Stimulated activated CD4-positive, alpha-beta T cell treated with anti-CD3 and anti-CD28 coated beads, TNF-alpha, amount 100 ng/mL, for 4 hours (primary cell): Measurements from ENCODE around the gene MTERF4.

Experiments used
- DNase-seq, 3 experiments: peaks; one replicate each; pipeline ENCODE4 v3.0.0-alpha.2; 2020; ENCODE audit warnings: low read depth in 3 of 3

Gene MTERF4

DNA sequence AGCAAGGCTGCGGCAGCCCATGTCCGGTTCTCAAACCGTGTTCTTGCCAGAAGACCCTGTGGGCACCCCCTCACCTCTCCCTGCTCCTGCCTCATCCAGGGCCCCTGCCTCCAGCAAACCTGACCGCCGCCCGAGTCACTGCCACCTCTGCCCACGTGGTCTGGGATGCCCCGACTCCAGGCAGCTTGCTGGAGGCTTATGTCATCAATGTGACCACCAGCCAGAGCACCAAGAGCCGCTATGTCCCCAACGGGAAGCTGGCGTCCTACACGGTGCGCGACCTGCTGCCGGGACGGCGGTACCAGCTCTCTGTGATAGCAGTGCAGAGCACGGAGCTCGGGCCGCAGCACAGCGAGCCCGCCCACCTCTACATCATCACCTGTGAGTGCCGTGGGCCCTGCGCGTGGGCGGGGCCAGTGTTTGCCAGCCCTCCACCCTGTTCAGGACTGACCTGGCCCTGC lies 32.2 kb downstream of the MTERF4 start:
- no peak for DNase-seq

DNA sequence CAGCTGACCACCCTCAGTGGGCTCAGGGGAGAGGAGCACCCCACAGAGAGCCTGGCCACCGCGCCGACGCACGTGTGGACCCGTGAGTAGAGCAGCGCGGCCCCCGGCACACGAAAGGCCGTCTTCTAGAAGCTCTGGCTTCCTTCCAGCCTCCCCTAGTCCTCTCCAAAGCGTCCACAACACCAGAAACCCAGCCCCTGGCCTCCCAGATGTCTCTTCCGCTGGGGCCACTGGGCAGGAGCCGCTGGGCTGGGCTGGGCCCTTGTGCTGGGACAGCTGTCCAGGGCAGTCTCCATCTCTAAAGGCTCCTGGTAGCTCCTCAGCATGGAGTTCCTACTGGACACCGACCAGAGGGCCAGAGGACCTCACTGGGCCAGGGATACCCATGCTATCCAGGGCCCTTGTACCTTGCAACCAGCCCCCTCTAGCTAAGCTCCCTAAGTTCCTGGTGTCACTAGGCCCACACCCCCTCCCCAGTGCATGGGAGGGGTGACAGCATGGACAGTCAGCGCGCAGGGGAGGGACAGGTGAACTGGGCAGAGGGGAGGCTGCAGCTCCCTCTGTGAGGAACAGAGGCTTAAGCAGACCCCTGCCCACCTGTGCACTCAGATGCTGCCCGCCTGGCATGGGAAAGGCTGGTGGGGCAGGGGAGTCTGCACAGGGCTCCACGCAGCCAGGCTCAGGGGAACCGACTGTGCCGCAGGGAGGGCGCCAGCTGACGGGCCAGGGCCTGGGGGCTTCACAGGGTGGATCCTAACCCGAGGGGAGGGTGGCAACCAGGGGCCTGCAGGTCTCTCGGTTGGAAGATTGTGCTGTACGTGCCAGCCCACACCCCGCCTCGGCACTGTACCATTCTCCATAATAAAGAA lies 32.9 kb downstream of the MTERF4 start:
- DNase-seq: no peak

DNA sequence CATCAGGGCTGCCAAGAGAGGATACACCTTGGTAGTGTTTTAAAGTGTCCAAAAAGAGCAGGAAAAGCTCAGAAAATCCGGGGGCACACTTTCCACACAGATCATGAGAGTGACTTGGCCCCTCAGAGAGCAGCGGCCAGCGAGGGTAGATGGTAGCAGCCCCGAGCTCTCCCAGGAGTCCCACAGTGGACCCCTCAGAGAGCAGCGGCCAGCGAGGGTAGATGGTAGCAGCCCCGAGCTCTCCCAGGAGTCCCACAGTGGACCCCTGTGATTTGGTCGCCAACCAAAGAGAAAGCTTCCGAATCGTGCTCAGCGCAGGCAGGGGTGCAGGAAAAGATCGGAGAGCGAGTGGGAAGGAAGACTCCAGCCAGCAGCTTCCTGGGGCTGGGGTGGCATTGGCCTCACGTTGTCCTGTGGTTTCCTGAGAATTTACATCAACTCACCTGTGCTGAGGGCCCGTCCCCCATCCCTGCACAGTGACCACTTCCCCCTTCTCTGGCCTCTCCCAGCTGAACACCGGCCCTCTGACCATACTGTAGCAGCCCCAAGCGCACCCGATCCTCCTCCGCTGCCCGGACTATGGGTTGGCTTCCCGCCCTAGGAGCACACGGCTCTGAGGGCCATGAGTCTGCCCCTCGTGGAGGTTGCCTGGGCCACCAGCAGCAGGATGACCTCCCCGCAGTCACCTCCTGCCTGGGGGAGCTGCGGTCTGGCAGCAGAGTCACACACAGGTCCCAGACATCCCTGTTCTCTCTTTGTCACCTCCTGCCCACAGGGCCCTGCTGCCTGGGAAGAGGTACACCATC lies 33.7 kb downstream of the MTERF4 start:
- no peak for DNase-seq

DNA sequence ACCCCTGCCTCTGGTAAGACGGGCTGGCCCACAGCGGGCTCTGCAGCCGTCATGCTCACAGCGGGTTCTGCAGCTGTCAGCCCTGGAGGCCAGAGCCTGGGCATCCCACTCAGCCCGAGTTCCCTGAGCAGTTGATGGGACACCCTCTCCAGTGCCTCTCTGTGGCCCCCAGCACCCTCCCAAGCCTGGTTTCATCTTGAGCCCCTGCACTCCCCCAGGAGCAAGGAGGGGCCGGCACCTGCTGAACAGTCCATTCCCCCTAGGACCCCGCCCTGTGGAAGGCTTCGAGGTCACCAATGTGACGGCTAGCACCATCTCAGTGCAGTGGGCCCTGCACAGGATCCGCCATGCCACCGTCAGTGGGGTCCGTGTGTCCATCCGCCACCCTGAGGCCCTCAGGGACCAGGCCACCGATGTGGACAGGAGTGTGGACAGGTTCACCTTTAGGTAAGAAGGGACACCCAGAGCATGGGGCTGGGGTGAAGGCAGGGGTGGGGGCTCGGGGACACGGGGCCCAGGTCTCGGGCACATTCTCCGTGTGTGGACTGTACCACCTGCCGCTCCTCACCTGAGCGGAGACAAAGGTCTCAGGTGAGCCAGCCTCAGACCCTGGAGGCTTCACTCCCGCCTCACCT lies 34.5 kb downstream of the MTERF4 start:
- DNase-seq: no peak

DNA sequence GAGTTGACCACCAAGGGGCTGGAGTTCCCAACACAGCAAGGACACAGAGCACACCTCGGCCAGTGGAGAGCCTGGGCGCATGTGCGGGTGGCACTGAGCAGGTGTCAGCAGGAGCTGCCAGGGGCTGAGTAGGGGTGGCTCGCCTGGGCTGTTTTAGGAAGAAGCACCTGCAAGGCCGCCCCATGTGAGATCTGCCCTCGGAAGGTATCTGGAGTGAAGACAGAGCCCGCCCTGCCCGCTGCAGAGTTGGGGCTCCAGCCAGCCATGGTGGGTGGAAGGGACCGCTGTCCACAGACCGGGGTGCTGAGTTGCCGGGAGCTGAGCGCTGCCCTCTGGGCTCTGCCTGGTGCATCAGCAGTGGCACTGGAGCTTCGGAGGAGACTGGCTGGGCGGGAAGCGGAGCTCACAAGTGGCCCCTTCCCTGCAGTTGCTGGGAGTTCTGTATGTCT lies 35.2 kb downstream of the MTERF4 start:
- DNase-seq: no peak

DNA sequence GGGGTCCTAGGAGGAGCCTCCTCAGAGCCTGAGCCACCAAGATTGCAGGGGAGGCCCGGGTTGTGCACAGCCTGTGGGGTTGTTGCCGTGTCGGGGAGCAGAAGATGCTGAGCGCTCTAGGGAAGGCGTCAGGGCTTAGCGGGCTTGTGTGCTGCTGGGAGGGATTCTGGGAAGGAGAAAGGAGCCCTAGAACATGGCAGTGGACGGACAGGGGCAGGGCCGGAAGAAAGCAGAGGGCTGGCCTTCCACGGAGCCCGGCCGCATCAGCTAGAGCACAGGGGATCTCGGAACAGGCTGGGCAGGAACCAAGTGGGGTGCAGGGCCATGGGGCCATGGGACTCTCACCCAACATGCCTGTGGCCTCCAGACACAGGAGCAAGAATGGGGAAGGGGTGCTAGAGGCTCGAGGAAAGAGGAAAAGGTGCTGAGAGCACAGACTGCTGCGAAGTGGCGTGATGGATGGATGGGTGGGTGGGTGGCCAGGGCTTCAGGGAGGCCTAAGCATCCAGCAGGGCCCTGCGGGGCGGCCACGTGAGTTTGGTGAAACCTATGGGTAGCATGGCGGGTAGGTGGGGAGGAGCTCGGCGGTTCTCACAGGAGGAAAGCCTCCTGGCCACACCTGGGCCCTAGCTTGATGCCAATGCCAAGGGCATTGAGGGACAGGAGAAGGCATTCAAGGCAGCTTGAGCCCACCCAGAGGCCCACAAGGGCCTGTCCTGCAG lies 35.8 kb downstream of the MTERF4 start:
- no peak for DNase-seq

DNA sequence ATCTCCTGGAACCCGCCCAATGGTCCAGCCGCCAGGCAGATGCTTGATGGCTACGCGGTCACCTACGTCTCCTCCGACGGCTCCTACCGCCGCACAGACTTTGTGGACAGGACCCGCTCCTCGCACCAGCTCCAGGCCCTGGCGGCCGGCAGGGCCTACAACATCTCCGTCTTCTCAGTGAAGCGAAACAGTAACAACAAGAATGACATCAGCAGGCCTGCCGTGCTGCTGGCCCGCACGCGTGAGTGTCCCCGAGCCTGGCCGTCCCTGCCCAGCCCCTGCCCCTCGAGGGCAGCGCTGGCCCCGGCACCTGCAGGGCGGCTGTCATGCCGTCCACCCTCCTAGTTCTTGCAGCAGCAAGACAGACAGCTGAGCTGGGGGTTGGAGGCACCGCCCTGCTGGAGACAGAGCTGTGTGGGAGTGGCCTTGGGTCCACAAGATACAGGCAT lies 36.7 kb downstream of the MTERF4 start:
- no peak for DNase-seq

DNA sequence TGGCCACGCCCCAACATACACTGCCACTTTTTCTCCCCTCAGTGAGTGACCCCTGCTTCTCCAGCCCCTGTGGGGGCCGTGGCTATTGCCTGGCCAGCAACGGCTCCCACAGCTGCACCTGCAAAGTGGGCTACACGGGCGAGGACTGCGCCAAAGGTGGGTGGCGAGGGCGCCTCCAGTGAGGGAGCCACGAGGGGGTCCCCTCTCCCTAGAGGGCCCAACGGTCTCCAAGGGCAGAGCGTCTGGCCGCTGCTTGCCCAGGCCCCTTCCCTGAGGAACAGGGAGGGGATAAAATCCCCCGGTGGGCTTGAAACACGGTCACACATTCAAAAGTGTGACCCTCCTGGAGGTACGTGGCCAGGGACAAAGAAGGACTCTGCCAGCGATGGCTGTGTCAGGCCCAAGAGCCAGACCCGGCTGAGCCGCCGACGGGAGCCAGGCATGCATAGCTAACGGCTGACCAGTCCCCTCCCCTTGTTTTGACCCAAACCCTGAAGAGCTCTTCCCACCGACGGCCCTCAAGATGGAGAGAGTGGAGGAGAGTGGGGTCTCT lies 37.2 kb downstream of the MTERF4 start:
- no peak for DNase-seq

DNA sequence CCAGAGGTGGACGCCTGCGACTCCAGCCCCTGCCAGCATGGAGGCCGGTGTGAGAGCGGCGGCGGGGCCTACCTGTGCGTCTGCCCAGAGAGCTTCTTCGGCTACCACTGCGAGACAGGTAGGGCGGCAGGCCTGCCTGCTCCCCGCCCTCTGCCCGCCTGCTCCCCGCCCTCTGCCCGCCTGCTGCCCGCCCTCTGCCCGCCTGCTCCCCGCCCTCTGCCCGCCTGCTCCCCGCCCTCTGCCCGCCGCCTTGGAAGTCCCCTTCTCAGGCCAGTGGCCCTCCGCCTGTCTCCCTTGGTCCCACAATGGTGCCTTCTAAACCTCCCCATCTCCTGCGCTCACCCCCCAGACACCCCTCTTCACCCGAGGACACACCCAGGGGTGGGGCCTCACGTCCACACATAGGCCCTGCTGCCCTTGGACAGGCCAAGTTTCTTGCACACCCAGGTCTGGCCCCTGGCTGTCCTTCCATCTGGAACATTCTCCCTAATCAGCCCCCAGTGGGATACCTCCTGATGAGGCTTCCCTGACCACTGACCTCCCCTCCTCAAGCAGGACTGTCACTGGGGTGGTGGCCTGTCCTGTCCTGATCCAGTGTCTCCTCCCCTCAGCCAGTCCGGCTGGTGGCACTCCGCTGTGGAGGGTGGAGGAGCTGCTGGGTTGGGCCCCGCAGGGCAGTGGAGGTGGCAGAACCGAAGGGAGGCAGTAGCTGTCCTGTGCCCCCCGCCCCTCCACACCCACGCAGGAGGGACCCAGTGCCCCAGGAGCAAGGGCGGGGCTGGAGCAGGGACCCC lies 37.9 kb downstream of the MTERF4 start:
- DNase-seq: peak in 1 of 3 experiments; percentile 10

DNA sequence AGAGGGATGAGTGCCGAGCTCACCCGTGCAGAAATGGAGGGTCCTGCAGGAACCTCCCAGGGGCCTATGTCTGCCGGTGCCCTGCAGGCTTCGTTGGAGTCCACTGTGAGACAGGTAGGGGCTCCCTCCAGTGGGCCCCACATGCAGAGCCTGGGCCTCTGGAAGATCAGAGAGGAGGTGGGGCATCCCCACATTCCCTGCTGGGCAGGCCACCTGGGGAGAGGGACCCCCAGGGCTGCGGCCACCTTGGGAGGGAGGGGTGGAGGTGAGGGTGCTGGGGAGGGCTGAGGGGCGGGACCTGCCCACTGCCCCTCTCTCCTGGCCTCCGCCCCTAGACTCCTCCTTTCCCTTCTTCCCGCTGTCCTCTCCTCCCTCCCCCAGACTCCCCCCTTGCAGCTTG lies 38.5 kb downstream of the MTERF4 start:
- DNase-seq: no peak

DNA sequence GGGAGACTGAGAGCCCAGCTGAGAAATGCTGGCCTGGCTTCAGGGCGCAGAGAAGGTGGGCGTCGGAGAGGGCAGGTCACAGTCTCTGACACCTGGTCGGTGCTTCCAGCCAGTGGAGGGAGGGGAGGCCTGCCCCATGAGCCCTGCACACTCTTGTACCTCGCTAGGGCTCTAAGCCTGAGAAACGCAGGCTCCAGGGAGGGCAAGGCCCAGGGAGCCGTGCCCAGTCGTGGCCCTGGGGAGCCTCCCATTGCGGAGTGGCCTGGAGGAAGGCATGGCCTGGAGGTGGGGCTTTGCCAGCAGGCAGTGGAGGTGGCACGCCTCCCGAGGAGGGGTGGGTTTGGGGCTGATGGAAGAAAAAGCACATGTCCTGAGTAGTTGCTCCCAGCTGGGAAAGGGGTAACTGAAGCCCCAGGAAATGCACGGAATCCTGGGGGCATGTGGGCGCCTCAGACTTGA lies 39.0 kb downstream of the MTERF4 start:
- no peak for DNase-seq

DNA sequence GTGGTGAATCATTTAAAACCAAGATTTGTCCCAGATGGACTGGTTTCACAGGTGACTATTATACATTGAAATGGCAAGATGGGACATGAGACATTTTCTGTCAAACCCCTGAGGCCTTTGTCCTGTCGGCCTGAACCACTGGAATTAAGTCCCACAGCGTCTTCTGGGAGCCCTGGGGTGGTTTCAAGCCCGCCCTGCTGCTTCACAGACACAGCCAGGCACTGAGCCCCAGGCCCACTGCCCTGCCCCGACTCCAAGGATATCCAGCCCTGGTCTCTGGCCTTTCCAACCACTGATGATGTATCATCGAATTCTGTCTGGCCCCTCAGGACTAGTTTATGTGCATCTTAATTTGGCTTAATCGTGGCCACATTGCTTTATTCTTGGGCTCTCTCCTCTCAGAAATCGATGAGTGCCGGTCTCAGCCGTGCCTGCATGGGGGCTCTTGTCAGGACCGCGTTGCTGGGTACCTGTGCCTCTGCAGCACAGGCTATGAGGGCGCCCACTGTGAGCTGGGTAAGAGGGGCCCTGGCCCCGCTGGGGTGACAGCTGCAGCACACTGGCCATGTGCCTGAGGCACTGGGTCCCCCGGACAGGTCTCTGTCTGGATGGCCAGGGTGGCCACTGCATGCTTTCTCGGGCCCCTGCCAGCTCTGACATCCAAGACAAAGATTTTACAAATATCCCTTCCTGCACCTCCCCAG lies 39.5 kb downstream of the MTERF4 start:
- DNase-seq: no peak

DNA sequence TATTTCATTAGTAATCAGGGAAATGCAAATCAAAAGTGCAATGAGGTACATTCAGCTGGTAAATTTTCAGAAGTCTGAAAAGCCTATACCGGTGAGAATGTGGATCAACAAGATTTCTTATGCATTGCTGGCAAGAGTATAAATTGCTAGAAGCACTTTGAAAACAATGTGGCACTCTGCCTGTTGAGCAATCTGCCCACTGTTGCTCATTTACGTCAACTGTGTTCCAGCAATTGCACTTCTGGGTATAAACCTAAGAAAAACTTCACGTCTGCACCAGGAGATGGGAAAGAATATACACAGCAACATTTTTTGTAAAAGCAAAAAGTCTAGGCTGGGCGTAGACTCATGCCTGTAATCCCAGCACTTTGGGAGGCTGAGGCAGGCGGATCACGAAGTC lies 40.8 kb downstream of the MTERF4 start:
- DNase-seq: no peak

DNA sequence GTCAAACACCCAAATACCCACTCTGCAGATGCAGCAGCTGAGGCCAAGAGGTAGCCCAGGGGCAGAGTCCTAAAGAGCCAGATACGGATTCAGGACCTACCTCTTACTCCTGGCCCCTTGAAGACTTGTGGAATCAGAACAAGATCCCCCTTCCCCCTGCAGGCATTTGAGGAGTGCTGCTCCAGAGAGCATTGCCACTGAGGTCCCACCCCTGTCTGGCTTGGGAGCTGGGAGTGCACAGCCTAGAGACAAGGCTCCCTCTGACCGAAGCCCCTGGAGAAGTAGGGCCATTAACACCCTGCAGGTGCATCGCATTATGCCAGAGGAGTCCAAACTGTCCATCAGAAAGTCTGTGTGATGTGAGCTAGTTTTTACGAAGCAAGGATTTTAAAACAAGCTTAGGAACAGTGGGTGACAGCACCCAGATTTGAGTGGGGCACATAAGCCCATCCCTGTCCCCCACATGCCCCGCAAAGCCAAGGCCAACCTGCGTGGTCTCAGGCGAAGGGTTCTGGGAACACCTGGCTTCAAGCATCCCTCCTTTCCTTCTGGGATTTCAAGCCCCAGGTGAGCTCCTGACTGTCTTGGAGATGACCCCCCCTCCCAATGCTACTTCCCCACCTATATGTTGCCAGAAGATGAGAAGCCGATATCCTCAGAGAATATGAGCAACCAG lies 48.4 kb downstream of the MTERF4 start:
- DNase-seq: no peak

DNA sequence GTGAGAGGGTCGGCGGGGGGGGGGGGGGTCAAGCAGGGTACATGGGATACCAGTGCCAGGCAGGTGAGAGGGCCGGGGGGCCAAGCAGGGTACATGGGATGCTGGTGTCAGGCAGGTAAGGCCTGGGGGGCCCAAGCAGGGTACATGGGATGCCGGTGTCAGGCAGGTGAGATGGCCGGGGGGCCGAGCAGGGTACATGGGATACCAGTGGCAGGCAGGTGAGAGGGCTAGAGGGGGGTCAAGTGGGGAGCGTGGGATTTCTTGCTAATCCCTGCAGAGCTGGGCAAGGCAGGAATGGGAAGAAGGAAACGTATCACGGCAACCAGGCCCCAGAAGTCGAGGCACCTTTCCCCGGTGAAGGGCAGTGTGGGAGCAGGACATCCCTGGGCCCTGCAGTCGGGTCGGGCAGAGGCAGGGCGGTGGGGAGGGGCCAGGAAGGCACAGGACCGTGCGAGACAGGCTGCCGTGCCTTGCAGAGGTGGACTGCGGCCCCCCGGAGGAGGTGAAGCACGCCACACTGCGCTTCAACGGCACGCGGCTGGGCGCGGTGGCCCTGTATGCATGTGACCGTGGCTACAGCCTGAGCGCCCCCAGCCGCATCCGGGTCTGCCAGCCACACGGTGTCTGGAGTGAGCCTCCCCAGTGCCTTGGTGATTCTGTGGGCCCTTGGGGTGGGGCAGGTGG lies 49.3 kb downstream of the MTERF4 start:
- DNase-seq: no peak

DNA sequence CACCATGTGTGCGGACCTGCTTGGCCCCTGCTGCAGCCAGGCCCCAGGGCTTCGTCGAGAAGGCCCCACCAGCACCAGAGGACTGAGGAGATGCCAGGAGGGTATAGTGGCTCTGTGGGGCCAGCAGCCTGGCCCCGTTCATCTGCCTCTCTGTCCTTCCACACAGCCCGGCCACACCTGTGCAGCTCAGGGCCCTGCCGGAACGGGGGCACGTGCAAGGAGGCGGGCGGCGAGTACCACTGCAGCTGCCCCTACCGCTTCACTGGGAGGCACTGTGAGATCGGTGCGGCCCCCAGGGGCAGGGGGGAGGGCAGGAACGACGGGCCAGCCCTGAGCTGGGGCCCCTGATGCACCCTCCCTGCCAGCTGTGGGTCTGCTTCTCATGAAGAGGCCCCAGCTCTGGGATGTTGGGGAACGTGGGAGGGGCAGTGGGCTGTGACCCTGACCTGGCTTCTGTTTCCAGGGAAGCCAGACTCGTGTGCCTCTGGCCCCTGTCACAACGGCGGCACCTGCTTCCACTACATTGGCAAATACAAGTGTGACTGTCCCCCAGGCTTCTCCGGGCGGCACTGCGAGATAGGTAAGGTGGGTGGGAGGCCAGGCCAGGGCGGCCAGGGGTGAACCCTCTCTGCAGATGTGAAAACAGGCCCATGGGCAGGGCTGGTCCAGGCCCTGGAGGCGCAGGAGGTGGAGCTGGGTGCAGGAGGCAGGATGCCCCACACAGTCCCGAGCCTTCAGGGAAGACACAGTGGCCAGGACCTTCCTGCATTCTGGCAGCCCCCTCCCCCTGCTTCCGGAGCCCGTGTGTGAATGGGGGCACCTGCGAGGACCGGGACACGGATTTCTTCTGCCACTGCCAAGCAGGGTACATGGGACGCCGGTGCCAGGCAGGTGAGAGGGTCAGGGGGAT lies 50.3 kb downstream of the MTERF4 start:
- no peak for DNase-seq
